Measurements from ENCODE around the gene HOPX.

DNA sequence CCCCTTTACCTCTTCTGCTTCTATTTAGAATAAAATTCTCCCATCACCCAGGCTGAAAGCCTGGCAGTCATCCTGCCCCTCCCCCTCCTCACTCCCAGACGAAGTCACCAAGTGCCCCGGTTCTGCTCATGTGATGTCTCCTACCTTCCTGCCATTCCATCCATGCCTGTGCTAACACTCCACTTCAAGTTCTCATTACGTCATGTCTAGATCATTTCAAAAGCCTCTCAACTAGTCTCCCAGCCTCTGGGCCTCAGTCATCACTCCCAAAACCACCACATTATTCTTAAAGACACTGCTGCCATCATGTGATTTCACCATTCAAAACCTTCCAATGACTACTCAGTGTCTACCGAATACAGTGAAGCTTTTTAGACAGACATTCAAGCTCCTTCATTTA is 17.2 kb upstream of the HOPX start:
- TF ChIP-seq, protein P1, sequence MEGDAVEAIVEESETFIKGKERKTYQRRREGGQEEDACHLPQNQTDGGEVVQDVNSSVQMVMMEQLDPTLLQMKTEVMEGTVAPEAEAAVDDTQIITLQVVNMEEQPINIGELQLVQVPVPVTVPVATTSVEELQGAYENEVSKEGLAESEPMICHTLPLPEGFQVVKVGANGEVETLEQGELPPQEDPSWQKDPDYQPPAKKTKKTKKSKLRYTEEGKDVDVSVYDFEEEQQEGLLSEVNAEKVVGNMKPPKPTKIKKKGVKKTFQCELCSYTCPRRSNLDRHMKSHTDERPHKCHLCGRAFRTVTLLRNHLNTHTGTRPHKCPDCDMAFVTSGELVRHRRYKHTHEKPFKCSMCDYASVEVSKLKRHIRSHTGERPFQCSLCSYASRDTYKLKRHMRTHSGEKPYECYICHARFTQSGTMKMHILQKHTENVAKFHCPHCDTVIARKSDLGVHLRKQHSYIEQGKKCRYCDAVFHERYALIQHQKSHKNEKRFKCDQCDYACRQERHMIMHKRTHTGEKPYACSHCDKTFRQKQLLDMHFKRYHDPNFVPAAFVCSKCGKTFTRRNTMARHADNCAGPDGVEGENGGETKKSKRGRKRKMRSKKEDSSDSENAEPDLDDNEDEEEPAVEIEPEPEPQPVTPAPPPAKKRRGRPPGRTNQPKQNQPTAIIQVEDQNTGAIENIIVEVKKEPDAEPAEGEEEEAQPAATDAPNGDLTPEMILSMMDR (IDR thresholded peaks at IDR 0.05), result no peak
- TF ChIP-seq POLR2A (IDR thresholded peaks at IDR 0.05), result no peak
